Upper lobe of left lung (tissue), 6 donors: ENCODE data around the gene NLGN1. TPM values are rescaled to one million over a fixed set of nuclear protein-coding genes. Genes with fewer than 3 reads are reported as not detected.
A peak's percentile ranks its signal among the peaks of the same experiment; 100 is the strongest.
"Not testable (repeated sequence)": the region's sequence is repeated elsewhere in the genome, so short reads cannot be mapped to it uniquely, and the experiment has no call there.

Experiments
- ATAC-seq, 2 donors: fragments of 200-7000 bp; cut with Tn5 transposase; one replicate each; pipeline ENCODE4 v1.9.1; 2022; ENCODE audit warnings: mild to moderate bottlenecking in 2 of 2, moderate library complexity in 2 of 2; ENCODE audit not compliant: low FRiP score in 2 of 2
- DNase-seq, 2 donors: peaks; one replicate each; pipeline ENCODE4 v3.0.0-alpha.2; 2019 to 2020
- H3K27ac ChIP-seq, 4 donors: fragments of 200-600 bp; sonication (generic); one replicate each; pipeline ENCODE4 v1.5.1; 2016 to 2019
- H3K27me3 ChIP-seq, 4 donors: fragments of 200-600 bp; sonication (generic); one replicate each; pipeline ENCODE4 v1.5.1; 2017 to 2019
- H3K36me3 ChIP-seq, 4 donors: fragments of 200-600 bp; sonication (generic); one replicate each; pipeline ENCODE4 v1.5.1; 2016 to 2019
- H3K4me1 ChIP-seq, 4 donors: fragments of 200-600 bp; sonication (generic); one replicate each; pipeline ENCODE4 v1.5.1; 2018 to 2019
- H3K4me3 ChIP-seq, 4 donors: fragments of 200-600 bp; sonication (generic); one replicate each; pipeline ENCODE4 v1.5.1; 2017 to 2019; ENCODE audit warnings: mild to moderate bottlenecking in 2 of 4, moderate library complexity in 1 of 4
- H3K9me3 ChIP-seq, 4 donors: fragments of 200-600 bp; sonication (generic); one replicate each; pipeline ENCODE4 v1.5.1; 2018 to 2019
- EP300 ChIP-seq, 4 donors: sonication (generic); formaldehyde crosslinking; IDR thresholded peaks; one replicate each; pipeline ENCODE4 v1.5.1; 2017; ENCODE audit warnings: antibody characterized with exemption in 4 of 4, control low read depth in 2 of 4
- POLR2A ChIP-seq, 4 donors: fragments of 450-650 bp; IDR thresholded peaks; one replicate each; pipeline ENCODE4 v1.5.1; 2016 to 2017; ENCODE audit warnings: antibody characterized with exemption in 4 of 4, mild to moderate bottlenecking in 2 of 4
- POLR2AphosphoS5 ChIP-seq, 2 donors: sonication (generic); formaldehyde crosslinking; IDR thresholded peaks; one replicate each; pipeline ENCODE4 v1.5.1; 2017; ENCODE audit warnings: antibody characterized with exemption in 2 of 2
- WGBS, 2 donors: methylation state at CpG; one replicate each; pipeline ENCODE4 v1.1.5; 2017 to 2018; 5-methylcytosine and 5-hydroxymethylcytosine counted together
- total RNA-seq, 6 donors: library from RNA; depleted of rRNA in 4 of 6; stranded (reverse); fragments of >200 nt in 4 of 6; gene quantifications; one replicate each; pipeline versions ENCODE4 v1.1.0 to v1.2.1, GENCODE V29; 2016 to 2021
- TF ChIP-seq, protein P1 (sequence below), 6 experiments: fragments of 450-650 bp in 4 of 6; fragments of 200-600 bp in 2 of 6; sonication (generic) in 2 of 6; IDR thresholded peaks; one replicate each; pipeline ENCODE4 v1.5.1; 2016 to 2019; ENCODE audit warnings: antibody characterized with exemption in 6 of 6
- donor health status: DM: no; HTN: no; CAD: no; lungs with moderate emphysema.
- donor health status: DM: no; HTN: yes; CAD: no; lungs with severe emphysema.

The NLGN1 gene
- total RNA-seq, result 1 to 10 TPM in 4 of 6 donors, under 1 TPM in 2; under 0.01 to 3.5 (median 1.9) TPM

DNA sequence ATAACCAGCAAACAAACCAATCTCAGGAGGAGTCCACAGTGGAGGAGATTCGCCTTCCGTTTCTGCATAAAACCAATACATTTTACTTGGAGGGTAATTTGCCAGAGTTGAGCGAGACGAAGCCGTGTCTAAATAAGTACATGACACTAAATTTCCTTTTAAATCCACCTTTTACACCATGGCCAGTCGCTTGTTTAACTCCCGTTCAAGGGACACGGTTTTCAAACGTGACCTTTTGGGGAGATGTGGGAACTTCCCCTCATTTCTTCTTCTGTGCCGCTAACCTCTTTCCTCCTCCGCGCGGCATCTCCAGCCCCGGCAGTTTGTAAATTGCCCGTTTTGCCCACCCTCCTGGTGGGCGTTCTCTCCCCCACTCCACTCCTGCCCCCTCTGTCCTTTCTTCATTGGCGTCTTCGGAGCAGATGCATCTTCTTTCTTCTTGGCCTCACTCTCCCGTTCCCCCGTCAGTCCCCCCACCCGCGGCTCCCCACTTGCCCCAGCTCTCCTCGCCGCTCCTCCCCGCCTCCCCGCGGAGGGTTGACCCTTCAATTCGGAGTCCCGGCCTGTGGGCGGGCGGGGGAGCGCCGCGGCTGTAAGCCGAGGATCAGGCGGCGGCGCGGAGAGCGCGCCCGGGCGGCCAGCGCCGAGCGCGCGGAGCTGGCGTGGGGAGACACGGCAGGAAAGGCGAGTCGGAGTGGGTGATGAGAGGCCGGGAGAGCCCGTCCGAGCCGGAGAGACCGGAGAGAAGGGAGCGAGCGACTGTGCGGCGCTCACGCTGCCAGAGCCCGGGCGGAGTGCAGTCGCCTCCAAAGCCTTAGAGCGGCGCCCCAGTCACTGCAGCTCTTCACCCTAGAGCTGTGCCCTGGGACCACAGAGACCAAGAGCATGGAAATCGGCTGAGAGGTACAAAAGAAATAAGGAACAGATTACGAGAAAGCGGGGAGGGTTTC is at the start of gene NLGN1:
NLGN1 (plus strand) TSS at position 584 of the 950 bp plus-strand sequence.
- 4 to 5% methylated on average over 40 to 65 of the region's 70 CpGs for WGBS, 2 donors
- H3K9me3 ChIP-seq, result no peaks in the 10 kb centered on the region
- H3K4me1 ChIP-seq, result peaks cover 0 to 37% (median 19%) of the 10 kb centered on the region in 4 donors
- peak; percentile 53 to 92 for DNase-seq
- H3K27ac ChIP-seq, result peak within 1 kb of the TSS; percentile 0 to 70 (median 37)
- peak within 1 kb of the TSS; percentile 29 to 60 (median 51) for H3K4me3 ChIP-seq
- TF ChIP-seq POLR2AphosphoS5 (IDR thresholded peaks at IDR 0.05) (no peak), POLR2A (IDR thresholded peaks at IDR 0.05) (no peak), EP300 (IDR thresholded peaks at IDR 0.05) (no peak)
- TF ChIP-seq, protein P1, sequence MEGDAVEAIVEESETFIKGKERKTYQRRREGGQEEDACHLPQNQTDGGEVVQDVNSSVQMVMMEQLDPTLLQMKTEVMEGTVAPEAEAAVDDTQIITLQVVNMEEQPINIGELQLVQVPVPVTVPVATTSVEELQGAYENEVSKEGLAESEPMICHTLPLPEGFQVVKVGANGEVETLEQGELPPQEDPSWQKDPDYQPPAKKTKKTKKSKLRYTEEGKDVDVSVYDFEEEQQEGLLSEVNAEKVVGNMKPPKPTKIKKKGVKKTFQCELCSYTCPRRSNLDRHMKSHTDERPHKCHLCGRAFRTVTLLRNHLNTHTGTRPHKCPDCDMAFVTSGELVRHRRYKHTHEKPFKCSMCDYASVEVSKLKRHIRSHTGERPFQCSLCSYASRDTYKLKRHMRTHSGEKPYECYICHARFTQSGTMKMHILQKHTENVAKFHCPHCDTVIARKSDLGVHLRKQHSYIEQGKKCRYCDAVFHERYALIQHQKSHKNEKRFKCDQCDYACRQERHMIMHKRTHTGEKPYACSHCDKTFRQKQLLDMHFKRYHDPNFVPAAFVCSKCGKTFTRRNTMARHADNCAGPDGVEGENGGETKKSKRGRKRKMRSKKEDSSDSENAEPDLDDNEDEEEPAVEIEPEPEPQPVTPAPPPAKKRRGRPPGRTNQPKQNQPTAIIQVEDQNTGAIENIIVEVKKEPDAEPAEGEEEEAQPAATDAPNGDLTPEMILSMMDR (IDR thresholded peaks at IDR 0.05), result no peak
- peak; percentile 82 for ATAC-seq
- peaks cover 0 to 10% (median 3%) of the 10 kb centered on the region in 4 donors for H3K27me3 ChIP-seq
- H3K36me3 ChIP-seq, result no peaks in the 10 kb centered on the region

DNA sequence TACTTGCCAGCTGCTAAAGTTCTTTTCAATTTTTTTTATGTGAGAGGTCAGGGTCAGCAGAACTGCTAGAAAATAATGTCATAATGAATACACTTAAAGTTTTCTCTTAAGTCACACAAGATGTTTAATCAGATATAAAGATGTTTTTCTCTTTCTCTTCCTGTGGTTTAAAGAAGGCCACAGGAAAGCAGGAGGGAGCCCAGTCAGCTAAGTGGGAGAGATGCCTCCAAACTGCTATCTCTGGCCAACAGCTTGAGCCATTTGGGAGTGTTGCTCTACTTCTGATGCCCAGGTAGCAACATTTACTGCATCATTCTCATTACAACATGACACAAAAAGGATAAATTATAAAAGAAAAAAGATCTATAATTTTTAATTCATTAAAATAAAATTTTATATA is 45.7 kb upstream of the NLGN1 start:
- no peaks in the 10 kb centered on the region for H3K36me3 ChIP-seq
- no peak for DNase-seq
- H3K4me3 ChIP-seq, result no peak overlapping the region
- H3K27me3 ChIP-seq, result no peaks in the 10 kb centered on the region
- TF ChIP-seq, protein P1 (IDR thresholded peaks at IDR 0.05), result no peak
- TF ChIP-seq POLR2AphosphoS5 (IDR thresholded peaks at IDR 0.05) (no peak), POLR2A (IDR thresholded peaks at IDR 0.05) (no peak), EP300 (IDR thresholded peaks at IDR 0.05) (no peak)
- no peak overlapping the region for H3K27ac ChIP-seq
- H3K4me1 ChIP-seq, result no peaks in the 10 kb centered on the region
- no peak for ATAC-seq
- peaks cover 0 to 6% (median 0%) of the 10 kb centered on the region in 4 donors for H3K9me3 ChIP-seq

DNA sequence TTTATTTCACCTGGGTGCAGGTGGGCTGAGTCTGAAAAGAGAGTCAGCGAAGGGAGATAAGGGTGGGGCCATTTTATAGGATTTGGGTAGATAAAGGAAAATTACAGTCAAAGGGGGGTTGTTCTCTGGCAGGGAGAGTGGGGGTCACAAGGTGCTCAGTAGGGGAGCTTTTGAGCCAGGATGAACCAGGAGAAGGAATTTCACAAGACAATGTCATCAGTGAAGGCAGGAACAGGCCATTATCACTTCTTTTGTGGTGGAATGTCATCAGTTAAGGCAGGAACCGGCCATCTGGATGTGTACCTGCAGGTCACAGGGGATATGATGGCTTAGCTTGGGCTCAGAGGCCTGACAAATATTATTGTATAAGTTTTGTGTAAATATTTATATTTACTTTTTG is 44.4 kb upstream of the NLGN1 start:
- not testable (repeated sequence) for DNase-seq, H3K4me3 ChIP-seq, H3K4me1 ChIP-seq, H3K27ac ChIP-seq, H3K27me3 ChIP-seq, H3K9me3 ChIP-seq, H3K36me3 ChIP-seq, ATAC-seq
- 66 to 82% methylated on average over 2 of the region's 2 CpGs for WGBS, 2 donors

DNA sequence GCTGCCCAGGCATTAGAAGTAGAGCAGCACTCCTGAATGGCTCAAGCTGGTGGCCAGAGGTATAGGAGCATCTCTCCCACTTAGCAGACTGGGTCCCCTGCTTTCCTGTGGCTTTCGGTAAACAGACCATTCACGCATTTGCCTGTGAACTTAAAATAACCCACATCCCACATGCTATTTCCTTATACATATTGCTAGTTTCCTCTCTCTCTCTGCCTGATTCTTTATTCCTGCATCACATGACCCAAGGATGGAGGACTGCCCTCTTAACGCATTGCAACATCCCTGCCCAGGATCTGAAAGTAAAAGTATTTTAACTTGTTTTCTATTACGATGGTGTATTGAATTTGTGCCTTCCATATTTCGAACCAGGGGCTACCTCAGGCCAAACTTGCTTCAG is 43.4 kb upstream of the NLGN1 start:
- TF ChIP-seq POLR2AphosphoS5 (IDR thresholded peaks at IDR 0.05), result no peak
- TF ChIP-seq POLR2A (IDR thresholded peaks at IDR 0.05), result no peak
- TF ChIP-seq EP300 (IDR thresholded peaks at IDR 0.05), result no peak
- TF ChIP-seq, protein P1 (IDR thresholded peaks at IDR 0.05), result no peak
- WGBS, 2 donors, result 56 to 63% methylated on average over 5 of the region's 5 CpGs
- Histone ChIP-seq H3K9me3 (peaks cover 0 to 6% (median 0%) of the 10 kb centered on the region in 4 donors), H3K27me3 (no peaks in the 10 kb centered on the region), H3K4me1 (no peaks in the 10 kb centered on the region), H3K27ac (no peak overlapping the region), H3K4me3 (no peak overlapping the region), H3K36me3 (no peaks in the 10 kb centered on the region)
- DNase-seq (no peak), ATAC-seq (no peak)

DNA sequence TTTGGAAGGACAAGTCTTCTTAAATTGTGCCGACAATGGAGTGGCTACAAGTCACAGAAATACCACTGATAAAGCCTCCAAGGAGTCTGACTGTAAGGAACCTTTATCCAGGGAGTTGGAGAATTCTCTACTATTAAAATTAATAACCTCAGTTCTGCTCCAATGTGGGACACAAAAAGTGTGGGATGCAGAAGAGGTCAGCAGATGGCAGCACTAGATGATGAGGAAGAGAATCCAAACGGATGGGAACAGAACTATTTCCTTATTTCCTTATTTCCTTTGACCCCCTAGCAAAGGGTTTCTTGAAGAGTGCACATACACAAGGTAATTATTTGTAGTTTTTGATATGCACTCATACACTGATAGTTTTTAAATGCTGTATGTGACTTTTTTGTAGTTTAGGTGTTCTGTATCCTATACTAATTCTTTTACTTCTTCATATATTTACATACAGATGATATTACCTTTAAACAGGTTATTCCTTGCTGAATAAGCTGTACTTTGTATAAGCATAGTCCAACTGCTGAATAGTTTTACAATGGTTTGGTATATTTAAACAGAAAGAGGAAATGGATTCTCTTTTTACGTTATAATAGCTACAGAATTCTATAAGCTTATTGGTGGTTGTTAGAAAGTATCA is 25.6 kb upstream of the NLGN1 start:
- TF ChIP-seq POLR2A (IDR thresholded peaks at IDR 0.05), result no peak
- TF ChIP-seq, protein P1 (IDR thresholded peaks at IDR 0.05), result peak in 5 of 6 experiments; percentile 15 to 46 (median 35)
- no peak for TF ChIP-seq POLR2AphosphoS5 (IDR thresholded peaks at IDR 0.05)

More for the DNA sequence above, 25.6 kb upstream of the NLGN1 start:
- no peaks in the 10 kb centered on the region for H3K4me1 ChIP-seq
- no peak overlapping the region for H3K27ac ChIP-seq
- no peaks in the 10 kb centered on the region for H3K9me3 ChIP-seq
- no peak for DNase-seq
- ATAC-seq, result peak in 1 of 2 donors; percentile 73
- no peaks in the 10 kb centered on the region for H3K27me3 ChIP-seq
- WGBS, 2 donors, result 34 to 42% methylated on average over 3 of the region's 3 CpGs
- H3K36me3 ChIP-seq, result no peaks in the 10 kb centered on the region
- H3K4me3 ChIP-seq, result no peak overlapping the region
